Medulla oblongata (tissue), 1 donor: Measurements from ENCODE around the gene GHRH.

Experiments
- DNase-seq: peaks from one replicate; pipeline ENCODE4 v3.0.0-alpha.2; 2015; ENCODE audit errors: extremely low spot score

The GHRH gene

GRCh38 chr20:37205794-37206193 is 55.8 kb downstream of the GHRH start:
- no peak for DNase-seq

GRCh38 chr20:37205130-37205529 is 56.5 kb downstream of the GHRH start:
- no peak for DNase-seq

GRCh38 chr20:37204056-37204455 is 57.6 kb downstream of the GHRH start:
- no peak for DNase-seq

DNA sequence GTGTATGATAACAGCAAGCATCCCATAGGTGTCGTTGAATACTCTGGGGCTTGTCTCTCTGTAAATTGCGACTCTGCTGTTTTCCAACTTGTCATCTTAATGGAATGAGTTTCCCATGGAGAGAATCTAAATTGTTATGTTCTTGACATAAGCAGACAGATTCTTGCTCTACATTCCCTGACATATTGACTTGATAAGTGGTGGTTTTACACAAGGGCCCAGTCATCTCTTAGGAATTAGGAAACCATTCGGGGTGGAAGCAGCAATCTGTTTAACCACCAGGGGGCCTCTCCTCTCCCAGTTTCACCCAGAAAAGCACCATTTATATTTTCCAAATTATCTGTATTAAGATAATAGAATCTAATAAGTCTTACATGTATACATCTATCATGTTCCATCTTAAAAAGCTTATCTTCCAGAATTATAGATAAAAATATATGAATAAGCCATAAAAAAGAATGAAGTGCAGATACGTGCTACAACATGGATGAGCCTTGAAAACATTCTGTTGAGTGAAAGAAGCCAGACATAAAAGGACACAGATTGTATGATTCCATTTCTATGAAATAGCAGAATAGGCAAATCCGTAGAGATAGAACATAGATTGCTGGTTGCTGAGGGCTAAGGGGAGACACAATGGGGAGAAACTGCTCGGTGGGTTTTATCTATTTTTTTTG is 59.2 kb downstream of the GHRH start:
- DNase-seq, result peak; percentile 63

DNA sequence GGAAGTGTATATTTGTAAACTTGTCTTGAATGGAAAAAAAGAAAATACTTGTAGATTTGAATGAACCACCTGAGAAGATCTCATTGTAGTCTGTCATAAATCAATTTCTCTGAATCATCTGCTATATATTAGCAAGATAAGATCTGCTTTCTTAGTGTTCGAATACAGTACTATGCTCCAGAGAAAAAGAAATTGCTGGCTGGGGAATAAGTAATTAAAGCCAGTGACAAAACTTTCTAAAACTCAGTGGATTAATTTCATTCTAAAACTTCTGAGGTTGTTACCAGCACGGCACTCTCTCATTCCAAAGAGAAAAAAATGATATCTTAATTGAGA is 59.8 kb downstream of the GHRH start:
- DNase-seq, result no peak
